SK-N-SH treated with all-trans-retinoic acid at 6 μM for 48 hours (cell line): ENCODE measurements around the gene ATP6AP2.

Source experiments
- ARNTL ChIP-seq: fragments of 450-650 bp; formaldehyde crosslinking; IDR thresholded peaks from 2 replicates; pipeline ENCODE4 v1.5.0; 2020; ENCODE audit warnings: low read depth, mild to moderate bottlenecking, moderate library complexity, borderline replicate concordance
- CREB5 ChIP-seq: fragments of 250-450 bp; sonication (Bioruptor Pico); IDR thresholded peaks from 2 replicates; pipeline ENCODE4 v1.5.1; 2020; ENCODE audit warnings: low read depth, mild to moderate bottlenecking, moderate library complexity

GRCh38 chrX:40607381-40607780, 26.6 kb downstream of the ATP6AP2 start:
- TF ChIP-seq CREB5 (CRISPR knock-in tag): no peak
- TF ChIP-seq ARNTL (CRISPR knock-in tag): no peak
